Measurements from ENCODE around the gene SLC35A4.

GRCh38 chr5:140549237-140550144, 15.1 kb upstream of the SLC35A4 start:
- TF ChIP-seq EGR1 (IDR thresholded peaks at IDR 0.05) = no peak
- TF ChIP-seq, protein P1, sequence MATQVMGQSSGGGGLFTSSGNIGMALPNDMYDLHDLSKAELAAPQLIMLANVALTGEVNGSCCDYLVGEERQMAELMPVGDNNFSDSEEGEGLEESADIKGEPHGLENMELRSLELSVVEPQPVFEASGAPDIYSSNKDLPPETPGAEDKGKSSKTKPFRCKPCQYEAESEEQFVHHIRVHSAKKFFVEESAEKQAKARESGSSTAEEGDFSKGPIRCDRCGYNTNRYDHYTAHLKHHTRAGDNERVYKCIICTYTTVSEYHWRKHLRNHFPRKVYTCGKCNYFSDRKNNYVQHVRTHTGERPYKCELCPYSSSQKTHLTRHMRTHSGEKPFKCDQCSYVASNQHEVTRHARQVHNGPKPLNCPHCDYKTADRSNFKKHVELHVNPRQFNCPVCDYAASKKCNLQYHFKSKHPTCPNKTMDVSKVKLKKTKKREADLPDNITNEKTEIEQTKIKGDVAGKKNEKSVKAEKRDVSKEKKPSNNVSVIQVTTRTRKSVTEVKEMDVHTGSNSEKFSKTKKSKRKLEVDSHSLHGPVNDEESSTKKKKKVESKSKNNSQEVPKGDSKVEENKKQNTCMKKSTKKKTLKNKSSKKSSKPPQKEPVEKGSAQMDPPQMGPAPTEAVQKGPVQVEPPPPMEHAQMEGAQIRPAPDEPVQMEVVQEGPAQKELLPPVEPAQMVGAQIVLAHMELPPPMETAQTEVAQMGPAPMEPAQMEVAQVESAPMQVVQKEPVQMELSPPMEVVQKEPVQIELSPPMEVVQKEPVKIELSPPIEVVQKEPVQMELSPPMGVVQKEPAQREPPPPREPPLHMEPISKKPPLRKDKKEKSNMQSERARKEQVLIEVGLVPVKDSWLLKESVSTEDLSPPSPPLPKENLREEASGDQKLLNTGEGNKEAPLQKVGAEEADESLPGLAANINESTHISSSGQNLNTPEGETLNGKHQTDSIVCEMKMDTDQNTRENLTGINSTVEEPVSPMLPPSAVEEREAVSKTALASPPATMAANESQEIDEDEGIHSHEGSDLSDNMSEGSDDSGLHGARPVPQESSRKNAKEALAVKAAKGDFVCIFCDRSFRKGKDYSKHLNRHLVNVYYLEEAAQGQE (IDR thresholded peaks at IDR 0.05; ENCODE audit: low read depth) = no peak
- TF ChIP-seq EP300 (IDR thresholded peaks at IDR 0.05; ENCODE audit: borderline replicate concordance) = no peak
- TF ChIP-seq TCF12 (IDR thresholded peaks at IDR 0.05; ENCODE audit: low read depth) = no peak
- TF ChIP-seq TAF1 (IDR thresholded peaks at IDR 0.05; ENCODE audit: low read depth) = no peak
- TF ChIP-seq CREB1 (IDR thresholded peaks at IDR 0.05; ENCODE audit: low read depth) = no peak
- no peak for TF ChIP-seq USF1 (IDR thresholded peaks at IDR 0.05)
- no peak for TF ChIP-seq YY1 (IDR thresholded peaks at IDR 0.05; ENCODE audit: low read depth)

Measured in Ishikawa (cell line).